H9 (cell line): ENCODE results near the gene BBS10. TPM values are rescaled to one million over a fixed set of nuclear protein-coding genes. Genes with fewer than 3 reads are reported as not detected.
"Not testable (repeated sequence)": the region's sequence is repeated elsewhere in the genome, so short reads cannot be mapped to it uniquely, and the experiment has no call there.

ENCODE experiments used
- DNase-seq: peaks from one replicate; pipeline ENCODE4 v3.0.0-alpha.2; 2017
- H2AFZ ChIP-seq: one replicate; pipeline ENCODE4 v1.6.1; 2013; ENCODE audit warnings: mild to moderate bottlenecking, low read length, control low read depth, moderate library complexity
- H2AK5ac ChIP-seq: 2 replicates; pipeline ENCODE4 v1.6.1; 2013; ENCODE audit warnings: low read length, control low read depth, mixed read lengths; ENCODE audit not compliant: insufficient read length
- H2BK120ac ChIP-seq: one replicate; pipeline ENCODE4 v1.6.1; 2013; ENCODE audit warnings: low read depth, mild to moderate bottlenecking, low read length, control low read depth, inconsistent platforms; ENCODE audit not compliant: poor library complexity, severe bottlenecking
- H2BK12ac ChIP-seq: 2 replicates; pipeline ENCODE4 v1.6.1; 2013; ENCODE audit warnings: low read length, control low read depth, mixed read lengths, low read depth; ENCODE audit not compliant: insufficient read length
- H2BK15ac ChIP-seq: 2 replicates; pipeline ENCODE4 v1.6.1; 2013; ENCODE audit warnings: low read depth, low read length, control low read depth
- H2BK20ac ChIP-seq: one replicate; pipeline ENCODE4 v1.6.1; 2013; ENCODE audit warnings: low read depth, mild to moderate bottlenecking, low read length, control low read depth, inconsistent platforms; ENCODE audit not compliant: poor library complexity, severe bottlenecking
- H2BK5ac ChIP-seq: 2 replicates; pipeline ENCODE4 v1.6.1; 2013; ENCODE audit warnings: low read length, control low read depth, mixed read lengths; ENCODE audit not compliant: insufficient read length
- H3K14ac ChIP-seq: 2 replicates; pipeline ENCODE4 v1.6.1; 2013; ENCODE audit warnings: low read length, control low read depth; ENCODE audit not compliant: insufficient read depth
- H3K18ac ChIP-seq: 2 replicates; pipeline ENCODE4 v1.6.1; 2013; ENCODE audit warnings: low read depth, mild to moderate bottlenecking, mixed read lengths, low read length, control low read depth; ENCODE audit not compliant: insufficient read length
- H3K23ac ChIP-seq: 2 replicates; pipeline ENCODE4 v1.6.1; 2013; ENCODE audit warnings: low read length, control low read depth, mixed read lengths, low read depth; ENCODE audit not compliant: insufficient read length
- H3K23me2 ChIP-seq: 2 replicates; pipeline ENCODE4 v1.6.1; 2013; ENCODE audit warnings: low read depth, mild to moderate bottlenecking, mixed read lengths, low read length, control low read depth; ENCODE audit not compliant: insufficient read length, poor library complexity, severe bottlenecking
- H3K27ac ChIP-seq: 2 replicates; pipeline ENCODE4 v1.5.1; 2013; ENCODE audit warnings: low read length, control low read depth, mixed read lengths, low read depth; ENCODE audit not compliant: insufficient read length
- H3K27me3 ChIP-seq: 2 replicates; pipeline ENCODE4 v1.6.1; 2013; ENCODE audit warnings: low read length, control low read depth, inconsistent platforms; ENCODE audit not compliant: insufficient read depth
- H3K4ac ChIP-seq: 2 replicates; pipeline ENCODE4 v1.6.1; 2013; ENCODE audit warnings: low read depth, mild to moderate bottlenecking, control low read depth, inconsistent platforms, low read length, moderate library complexity
- H3K4me1 ChIP-seq: 2 replicates; pipeline ENCODE4 v1.6.1; 2013; ENCODE audit warnings: low read length, control low read depth, inconsistent platforms; ENCODE audit not compliant: insufficient read depth
- H3K4me2 ChIP-seq: 2 replicates; pipeline ENCODE4 v1.6.1; 2013; ENCODE audit warnings: low read length, control low read depth, mixed read lengths; ENCODE audit not compliant: insufficient read length, insufficient read depth
- H3K56ac ChIP-seq: 2 replicates; pipeline ENCODE4 v1.6.1; 2013; ENCODE audit warnings: low read depth, mild to moderate bottlenecking, mixed read lengths, low read length, control low read depth; ENCODE audit not compliant: insufficient read length
- H3K79me1 ChIP-seq: 2 replicates; pipeline ENCODE4 v1.6.1; 2013; ENCODE audit warnings: low read depth, mild to moderate bottlenecking, moderate library complexity, low read length, control low read depth, inconsistent platforms; ENCODE audit not compliant: insufficient read depth, poor library complexity, severe bottlenecking
- H3K79me2 ChIP-seq: 2 replicates; pipeline ENCODE4 v1.6.1; 2013; ENCODE audit warnings: low read length, control low read depth, inconsistent platforms; ENCODE audit not compliant: insufficient read depth
- H3K9ac ChIP-seq: 2 replicates; pipeline ENCODE4 v1.6.1; 2013; ENCODE audit warnings: low read length, control low read depth, mixed read lengths; ENCODE audit not compliant: insufficient read length; ENCODE audit errors: extremely low read depth
- H3K9me3 ChIP-seq: one replicate; pipeline ENCODE4 v1.6.1; 2013; ENCODE audit warnings: low read depth, low read length, inconsistent platforms; ENCODE audit not compliant: control insufficient read depth
- H3T11ph ChIP-seq: one replicate; pipeline ENCODE4 v1.6.1; 2013; ENCODE audit warnings: mild to moderate bottlenecking, low read length, control low read depth, inconsistent platforms
- H4K20me1 ChIP-seq: one replicate; pipeline ENCODE4 v1.6.1; 2013; ENCODE audit not compliant: control insufficient read depth, insufficient read length, insufficient read depth
- H4K5ac ChIP-seq: 2 replicates; pipeline ENCODE4 v1.6.1; 2013; ENCODE audit warnings: low read depth, mild to moderate bottlenecking, mixed read lengths, low read length, control low read depth; ENCODE audit not compliant: insufficient read length
- H4K8ac ChIP-seq: replicated peaks from 2 replicates; pipeline ENCODE4 v1.6.1; 2013; ENCODE audit warnings: low read length, control low read depth, mixed read lengths, low read depth; ENCODE audit not compliant: insufficient read length
- H4K91ac ChIP-seq: 2 replicates; pipeline ENCODE4 v1.6.1; 2013; ENCODE audit warnings: low read depth, mild to moderate bottlenecking, moderate library complexity, mixed read lengths, low read length, control low read depth; ENCODE audit not compliant: insufficient read length
- H3K27ac Mint-ChIP-seq, 3 experiments: 2 replicates in 2 of 3; 3 replicates in 1 of 3; pipeline ENCODE4 v1.8.0; 2020 to 2021; ENCODE audit warnings: mixed read lengths in 3 of 3, mild to moderate bottlenecking in 1 of 3, moderate library complexity in 1 of 3
- H3K27me3 Mint-ChIP-seq: 2 replicates; pipeline ENCODE4 v1.8.0; 2021; ENCODE audit warnings: low read depth, mild to moderate bottlenecking, moderate library complexity, mixed read lengths
- H3K36me3 Mint-ChIP-seq, 3 experiments: 2 replicates in 2 of 3; 3 replicates in 1 of 3; pipeline ENCODE4 v1.8.0; 2020 to 2021; ENCODE audit warnings: low read depth in 3 of 3, mixed read lengths in 3 of 3; ENCODE audit not compliant: insufficient read depth in 1 of 3
- H3K4me1 Mint-ChIP-seq, 2 experiments: 2 replicates each; pipeline ENCODE4 v1.8.0; 2020; ENCODE audit warnings: mixed read lengths in 2 of 2
- H3K4me3 Mint-ChIP-seq, 2 experiments: 2 replicates in 1 of 2; 3 replicates in 1 of 2; pipeline ENCODE4 v1.8.0; 2020 to 2021; ENCODE audit warnings: mild to moderate bottlenecking in 2 of 2, mixed read lengths in 2 of 2, moderate library complexity in 1 of 2
- H3K9me3 Mint-ChIP-seq, 2 experiments: 2 replicates in 1 of 2; 3 replicates in 1 of 2; pipeline ENCODE4 v1.8.0; 2020; ENCODE audit warnings: mild to moderate bottlenecking in 2 of 2, mixed read lengths in 2 of 2, moderate library complexity in 1 of 2
- WGBS: extraction: QIAGEN DNeasy Blood & Tissue Kit; methylation state at CpG from one replicate; pipeline ENCODE4 v1.1.7; 2013; ENCODE audit warnings: missing lambda C conversion rate, low lambda C conversion rate, mixed read lengths; ENCODE audit not compliant: insufficient read length; ENCODE audit errors: extremely low coverage; 5-methylcytosine and 5-hydroxymethylcytosine counted together
- total RNA-seq: library from RNA; stranded (reverse); gene quantifications from 2 replicates; pipeline ENCODE4 v1.2.1, GENCODE V29; 2021
- TF ChIP-seq, protein P1 (sequence below): fragments of 200-600 bp; sonication (generic); conservative IDR thresholded peaks from 3 replicates; pipeline ENCODE4 v1.8.0; 2021; ENCODE audit warnings: antibody characterized with exemption, mild to moderate bottlenecking

BBS10 gene
- total RNA-seq, 1 experiment from 2014 or later: 6.6 TPM

DNA sequence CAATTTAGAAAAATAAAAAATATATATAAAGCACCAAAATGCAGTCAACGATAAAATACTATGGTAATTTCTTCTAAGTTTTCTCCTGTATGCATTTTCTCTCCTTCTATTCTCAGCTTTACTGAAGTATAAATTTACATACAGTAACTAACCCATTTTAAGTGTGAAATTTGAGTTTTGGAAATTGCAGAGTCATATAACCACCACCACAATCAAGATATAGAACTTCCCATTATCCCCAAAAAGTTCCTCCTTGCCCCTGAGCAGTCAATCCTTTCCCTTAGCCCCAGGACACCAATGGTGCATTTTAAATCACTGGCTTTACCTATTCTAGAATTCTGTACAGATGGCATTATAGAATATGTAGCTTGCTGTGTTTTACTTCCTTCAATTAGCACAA, 31.0 kb upstream of the BBS10 start:
- WGBS: no CpG with 5 or more reads among the region's 1 CpG

DNA sequence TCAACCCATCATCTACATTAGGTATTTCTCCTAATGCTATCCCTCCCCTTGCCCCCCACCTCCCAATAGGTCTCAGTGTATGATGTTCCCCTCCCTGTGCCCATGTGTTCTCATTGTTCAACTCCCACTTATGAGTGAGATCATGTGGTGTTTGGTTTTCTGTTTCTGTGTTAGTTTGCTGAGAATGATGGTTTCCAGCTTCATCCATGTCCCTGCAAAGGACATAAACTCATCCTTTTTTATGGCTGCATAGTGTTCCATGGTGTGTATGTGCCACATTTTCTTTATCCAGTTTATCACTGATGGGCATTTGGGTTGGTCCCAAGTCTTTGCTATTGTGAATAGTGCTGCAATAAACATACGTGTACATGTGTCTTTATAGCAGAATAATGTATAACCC, 28.7 kb upstream of the BBS10 start:
- no CpG with 5 or more reads among the region's 1 CpG for WGBS
- H4K20me1 ChIP-seq, H3K27me3 Mint-ChIP-seq: not testable (repeated sequence)

More for the DNA sequence above, 31.0 kb upstream of the BBS10 start:
- no peak overlapping the region for H3K4me2 ChIP-seq
- no peak overlapping the region for H3K14ac ChIP-seq
- H2BK120ac ChIP-seq: no peak overlapping the region
- no peak overlapping the region for H3K23ac ChIP-seq
- no peak overlapping the region for H3T11ph ChIP-seq
- H4K5ac ChIP-seq: no peak overlapping the region
- Mint-ChIP-seq H3K27me3 (no peaks in the 10 kb centered on the region), H3K36me3 (peaks cover 10 to 31% (median 12%) of the 10 kb centered on the region in 3 experiments; a peak in 6 of 7 replicates), H3K4me3 (no peak overlapping the region), H3K27ac (no peak overlapping the region), H3K9me3 (no peaks in the 10 kb centered on the region), H3K4me1 (no peaks in the 10 kb centered on the region)
- H2BK5ac ChIP-seq: no peak overlapping the region
- no peaks in the 10 kb centered on the region for H3K23me2 ChIP-seq
- no peak overlapping the region for H3K18ac ChIP-seq
- TF ChIP-seq, protein P1, sequence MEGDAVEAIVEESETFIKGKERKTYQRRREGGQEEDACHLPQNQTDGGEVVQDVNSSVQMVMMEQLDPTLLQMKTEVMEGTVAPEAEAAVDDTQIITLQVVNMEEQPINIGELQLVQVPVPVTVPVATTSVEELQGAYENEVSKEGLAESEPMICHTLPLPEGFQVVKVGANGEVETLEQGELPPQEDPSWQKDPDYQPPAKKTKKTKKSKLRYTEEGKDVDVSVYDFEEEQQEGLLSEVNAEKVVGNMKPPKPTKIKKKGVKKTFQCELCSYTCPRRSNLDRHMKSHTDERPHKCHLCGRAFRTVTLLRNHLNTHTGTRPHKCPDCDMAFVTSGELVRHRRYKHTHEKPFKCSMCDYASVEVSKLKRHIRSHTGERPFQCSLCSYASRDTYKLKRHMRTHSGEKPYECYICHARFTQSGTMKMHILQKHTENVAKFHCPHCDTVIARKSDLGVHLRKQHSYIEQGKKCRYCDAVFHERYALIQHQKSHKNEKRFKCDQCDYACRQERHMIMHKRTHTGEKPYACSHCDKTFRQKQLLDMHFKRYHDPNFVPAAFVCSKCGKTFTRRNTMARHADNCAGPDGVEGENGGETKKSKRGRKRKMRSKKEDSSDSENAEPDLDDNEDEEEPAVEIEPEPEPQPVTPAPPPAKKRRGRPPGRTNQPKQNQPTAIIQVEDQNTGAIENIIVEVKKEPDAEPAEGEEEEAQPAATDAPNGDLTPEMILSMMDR: no peak
- H3K79me1 ChIP-seq: no peaks in the 10 kb centered on the region
- H4K8ac ChIP-seq: no peak overlapping the region
- no peak overlapping the region for H2BK15ac ChIP-seq
- H3K27ac ChIP-seq: no peak overlapping the region
- H2AFZ ChIP-seq: no peak overlapping the region
- H4K20me1 ChIP-seq: no peaks in the 10 kb centered on the region
- H3K9me3 ChIP-seq: no peaks in the 10 kb centered on the region
- no peak overlapping the region for H2BK12ac ChIP-seq
- no peaks in the 10 kb centered on the region for H3K27me3 ChIP-seq
- no peaks in the 10 kb centered on the region for H3K79me2 ChIP-seq
- no peaks in the 10 kb centered on the region for H3K4me1 ChIP-seq
- DNase-seq: no peak
- H3K9ac ChIP-seq: no peak overlapping the region
- no peak overlapping the region for H3K4ac ChIP-seq
- H4K91ac ChIP-seq: no peak overlapping the region
- no peak overlapping the region for H3K56ac ChIP-seq
- no peak overlapping the region for H2AK5ac ChIP-seq
- no peak overlapping the region for H2BK20ac ChIP-seq

More for the DNA sequence above, 28.7 kb upstream of the BBS10 start:
- H4K5ac ChIP-seq, H3K18ac ChIP-seq, H3K79me1 ChIP-seq, H3K9me3 ChIP-seq, H3T11ph ChIP-seq, H3K79me2 ChIP-seq, H3K23me2 ChIP-seq, H3K27ac Mint-ChIP-seq, H3K4me3 Mint-ChIP-seq, H3K4ac ChIP-seq, H3K56ac ChIP-seq, H2AK5ac ChIP-seq, H3K27ac ChIP-seq, H2BK15ac ChIP-seq, H2BK12ac ChIP-seq, H3K23ac ChIP-seq, H4K91ac ChIP-seq, H2BK5ac ChIP-seq, H2BK120ac ChIP-seq, H3K14ac ChIP-seq, H2AFZ ChIP-seq, H3K4me1 ChIP-seq, H4K8ac ChIP-seq, H2BK20ac ChIP-seq, H3K9me3 Mint-ChIP-seq, DNase-seq, H3K4me2 ChIP-seq, H3K4me1 Mint-ChIP-seq, H3K27me3 ChIP-seq, H3K9ac ChIP-seq: not testable (repeated sequence)
- H3K36me3 Mint-ChIP-seq: peaks cover 10 to 28% (median 12%) of the 10 kb centered on the region in 3 experiments; a peak in 6 of 7 replicates
